ENCODE results near the gene PM20D1.
"Not testable (repeated sequence)": the region's sequence is repeated elsewhere in the genome, so short reads cannot be mapped to it uniquely, and the experiment has no call there.

PM20D1 gene

GRCh38 chr1:205840146-205840923, 9.6 kb downstream of the PM20D1 start:
- no peak for DNase-seq

GRCh38 chr1:205837382-205837970, 12.5 kb downstream of the PM20D1 start:
- no peak for DNase-seq

- no peak for DNase-seq
Measured at GRCh38 chr1:205834751-205835150, 15.2 kb downstream of the PM20D1 start.

- no peak for DNase-seq
Measured at GRCh38 chr1:205832326-205832751, 17.6 kb downstream of the PM20D1 start.

- no peak for DNase-seq
Measured at GRCh38 chr1:205827623-205828022, 22.3 kb downstream of the PM20D1 start.

DNA sequence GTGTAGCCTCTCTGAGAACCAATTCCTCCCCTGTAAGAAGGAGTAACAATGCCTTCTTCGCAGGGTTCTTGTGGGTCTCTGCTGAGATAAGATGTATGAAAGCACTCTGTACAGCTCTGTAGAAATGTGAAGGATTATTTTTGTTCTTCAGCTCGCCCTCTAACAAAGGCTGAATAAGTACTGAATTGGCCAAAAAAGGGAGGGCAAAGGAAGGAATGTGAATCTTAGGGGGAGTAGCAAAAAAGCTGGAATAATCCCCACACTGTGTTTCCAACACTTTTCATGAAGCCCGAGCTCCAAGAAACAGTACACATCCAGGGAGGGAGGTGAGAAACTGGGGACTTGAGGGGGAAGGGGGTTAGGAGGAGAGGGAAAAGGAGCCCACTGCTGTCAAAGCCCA, 22.9 kb downstream of the PM20D1 start:
- no peak for DNase-seq

GRCh38 chr1:205826016-205826806, 23.7 kb downstream of the PM20D1 start:
- no peak for DNase-seq

- DNase-seq: no peak
Measured at GRCh38 chr1:205824180-205824579, 25.8 kb downstream of the PM20D1 start.

- not testable (repeated sequence) for DNase-seq
Measured at GRCh38 chr1:205823260-205823659, 26.7 kb downstream of the PM20D1 start.

DNA sequence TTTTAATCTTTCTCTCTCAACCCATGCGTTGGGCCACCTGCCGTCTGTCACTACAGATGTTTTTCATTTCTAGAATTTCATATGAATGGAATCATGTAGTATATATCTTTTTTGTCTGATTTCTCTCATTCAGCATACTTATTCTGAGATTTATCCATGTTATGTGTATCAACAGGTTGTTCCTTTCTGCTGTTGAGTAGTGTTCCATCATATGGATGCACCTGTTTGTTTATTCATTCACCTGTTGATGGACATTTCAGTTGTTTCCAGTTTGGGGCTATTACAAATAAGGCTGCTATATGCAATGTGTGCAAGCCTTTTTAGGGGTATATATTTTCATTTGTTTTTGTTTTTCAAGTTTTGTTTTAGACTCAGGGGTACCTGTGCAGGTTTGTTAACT, 27.5 kb downstream of the PM20D1 start:
- DNase-seq: no peak

DNA sequence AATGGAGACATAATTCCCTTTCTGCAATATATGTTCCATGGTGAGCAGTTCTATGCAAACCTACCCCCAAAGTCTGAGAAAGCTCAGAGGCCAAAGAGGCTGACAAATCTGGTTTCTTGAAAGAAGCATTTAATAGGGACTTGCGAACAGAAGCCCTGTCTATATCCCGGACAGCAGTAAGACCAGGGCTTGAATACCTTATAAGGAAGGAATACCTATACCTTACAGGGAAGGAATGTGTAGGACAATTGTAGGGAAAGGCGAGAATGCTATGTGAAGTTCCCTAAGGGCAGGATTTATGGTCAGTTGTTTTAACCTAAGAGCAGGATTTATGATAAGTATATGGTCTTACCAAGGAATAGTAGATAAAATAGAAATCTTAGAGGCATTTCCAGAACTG, 31.9 kb downstream of the PM20D1 start:
- DNase-seq: no peak

DNA sequence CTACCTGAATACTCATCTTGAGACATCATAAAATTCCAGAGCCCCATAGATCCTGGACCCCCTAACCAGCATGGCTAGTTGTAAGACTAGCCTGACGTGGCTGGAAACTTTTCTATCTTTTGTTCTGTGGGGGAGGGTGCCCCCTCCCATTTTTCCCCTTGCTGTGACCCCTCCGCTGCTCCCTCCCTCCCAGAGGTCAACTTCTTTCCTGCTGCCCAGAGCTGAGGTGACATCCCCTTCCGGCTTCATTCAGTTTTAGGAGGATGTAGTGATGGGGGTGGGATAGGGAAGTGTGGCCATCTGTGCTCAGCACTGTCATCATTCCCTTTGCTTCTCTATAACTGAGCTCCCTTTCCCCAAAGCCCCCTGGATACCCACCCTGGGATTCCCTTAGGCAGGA, 32.6 kb downstream of the PM20D1 start:
- no peak for DNase-seq

DNA sequence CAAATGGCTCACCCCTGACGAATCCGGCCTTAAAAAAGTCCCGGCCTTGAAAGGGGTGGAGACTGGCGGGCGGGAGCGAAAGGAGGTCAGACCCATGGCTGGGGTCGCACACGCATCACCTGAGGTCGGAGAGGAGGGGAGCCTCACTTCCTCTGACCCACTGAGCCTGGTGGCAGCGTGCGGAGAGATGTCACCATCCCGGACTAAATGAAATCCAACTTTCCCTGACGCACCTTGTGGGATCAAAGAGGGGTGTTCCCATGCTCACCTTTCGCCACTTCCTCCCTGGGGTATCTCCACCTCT, 36.2 kb downstream of the PM20D1 start:
- peak; percentile 46 for DNase-seq

GRCh38 chr1:205812878-205813754, 36.8 kb downstream of the PM20D1 start, which contains the start of gene SLC41A1:
TSS of gene SLC41A1 (minus strand) at chr1:205813198. CDS start at chr1:205810441, 2,757 bp downstream.
- peak; percentile 97 for DNase-seq

DNA sequence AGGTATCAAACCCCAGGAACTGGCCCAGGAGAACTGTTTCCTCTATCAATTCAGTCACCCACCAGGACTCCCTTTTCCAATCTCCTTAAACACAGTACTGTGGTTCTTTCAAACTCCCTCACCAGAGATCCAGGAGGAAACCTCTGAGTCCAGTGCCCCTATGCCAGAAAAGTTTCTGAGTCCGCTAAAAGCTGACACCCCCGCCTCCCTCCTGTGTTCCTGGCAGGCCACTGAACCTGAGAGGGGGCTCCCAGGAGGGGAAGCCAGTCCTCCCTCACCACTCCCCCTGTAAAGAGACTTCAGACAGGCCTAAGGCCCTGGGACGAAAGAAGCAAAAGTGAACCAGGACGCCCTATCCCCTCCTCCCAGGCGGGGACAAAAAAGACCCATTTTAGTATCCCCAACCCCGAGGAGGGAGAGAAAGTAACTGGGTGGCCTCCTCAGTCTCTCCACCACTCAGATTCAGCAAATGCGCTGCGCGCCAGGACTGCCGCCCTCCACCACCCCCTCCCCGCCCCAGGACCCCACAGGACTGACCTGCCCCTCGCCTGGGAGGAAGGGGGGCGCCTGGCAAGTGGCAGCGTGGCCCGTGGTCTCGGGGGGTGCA, 37.6 kb downstream of the PM20D1 start:
- no peak for DNase-seq

GRCh38 chr1:205811660-205812059, 38.3 kb downstream of the PM20D1 start:
- DNase-seq: no peak

DNA sequence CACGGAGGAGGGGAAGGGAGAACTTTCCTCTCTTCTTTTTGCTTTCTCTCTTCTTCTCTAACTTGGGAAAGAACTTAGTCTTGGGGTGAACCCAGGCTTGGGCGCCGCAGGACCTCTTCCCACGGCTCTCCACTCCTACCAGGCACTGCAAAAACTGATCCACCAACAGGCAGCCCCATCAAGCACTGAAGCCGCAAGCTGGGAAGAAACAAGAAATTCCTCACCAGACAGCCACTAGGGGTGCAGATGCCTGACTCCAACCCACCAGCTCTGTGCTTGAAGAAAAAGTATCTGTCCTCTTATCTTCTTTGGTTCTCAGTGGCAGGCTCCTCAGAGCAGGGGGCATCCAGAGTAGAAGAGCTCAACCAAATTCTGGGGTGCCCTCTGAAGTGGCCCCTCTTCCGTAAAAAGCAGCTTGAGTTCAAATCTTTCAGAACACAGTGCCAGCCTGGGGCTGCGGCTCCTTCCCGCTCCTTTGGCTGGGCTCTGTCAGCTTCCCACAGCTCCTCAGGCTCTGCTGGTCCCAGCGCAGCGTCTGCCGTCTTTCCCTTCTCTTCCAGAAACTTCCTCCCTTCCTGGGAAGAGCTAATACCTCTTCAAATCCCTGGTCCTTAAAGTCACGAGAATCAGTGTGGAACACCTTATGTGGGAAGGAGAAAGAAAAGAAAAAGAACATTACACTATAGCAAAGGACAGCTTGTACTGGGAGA, 39.3 kb downstream of the PM20D1 start:
- no peak for DNase-seq

DNA sequence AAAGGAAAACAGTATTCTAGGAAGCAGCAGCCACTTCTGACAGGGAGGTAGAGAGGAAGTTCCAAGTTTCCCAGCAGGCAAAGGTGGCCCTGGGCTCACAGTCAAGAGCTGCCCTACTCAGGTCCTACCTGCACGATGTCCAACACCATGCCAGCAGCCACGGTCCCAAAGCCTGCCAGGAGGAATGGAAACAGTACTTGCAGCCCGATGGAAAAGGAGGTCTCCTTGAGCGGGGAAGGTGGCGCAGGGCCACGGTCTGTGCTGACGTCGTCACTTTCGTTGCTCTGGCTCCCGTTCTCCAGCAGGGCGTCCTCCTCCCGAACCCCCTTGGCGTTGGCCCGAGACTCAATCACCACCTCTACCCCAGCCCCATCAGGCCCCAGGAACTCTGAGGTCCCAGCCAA, 40.0 kb downstream of the PM20D1 start:
- DNase-seq: no peak

GRCh38 chr1:205809469-205809868, 40.5 kb downstream of the PM20D1 start:
- DNase-seq: no peak

GRCh38 chr1:205805082-205805711, 44.7 kb downstream of the PM20D1 start:
- DNase-seq: peak; percentile 30

GRCh38 chr1:205804605-205805004, 45.3 kb downstream of the PM20D1 start:
- no peak for DNase-seq

Data from CD4-positive, alpha-beta T cell treated with Interleukin-17A for 1 hour (primary cell).